Measurements from ENCODE around the gene L1CAM. TPM values are rescaled to one million over a fixed set of nuclear protein-coding genes. Genes with fewer than 3 reads are reported as not detected.

The L1CAM gene
- total RNA-seq, 1 donor from 2014 or later, result 16.6 TPM

DNA sequence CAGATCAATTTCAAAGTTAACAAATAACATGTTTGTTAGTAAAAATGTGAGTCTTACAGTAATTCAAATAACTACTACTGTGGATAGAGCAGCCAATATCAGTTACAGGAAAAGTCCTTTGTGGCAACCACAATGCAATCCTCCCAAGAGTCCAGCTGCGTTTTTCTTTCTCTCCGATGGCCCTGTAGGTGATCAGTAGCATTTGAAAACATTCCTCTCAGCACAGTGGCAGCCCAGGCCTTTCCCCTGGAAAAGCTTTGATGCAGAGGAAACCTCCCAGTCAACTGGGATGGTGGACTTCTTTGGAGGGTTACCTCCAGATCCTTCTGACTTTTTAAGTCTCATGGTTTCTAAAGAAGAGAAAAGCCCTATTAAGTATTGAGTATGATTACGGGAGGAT lies 37.6 kb downstream of the L1CAM start:
- TF ChIP-seq, protein P1, sequence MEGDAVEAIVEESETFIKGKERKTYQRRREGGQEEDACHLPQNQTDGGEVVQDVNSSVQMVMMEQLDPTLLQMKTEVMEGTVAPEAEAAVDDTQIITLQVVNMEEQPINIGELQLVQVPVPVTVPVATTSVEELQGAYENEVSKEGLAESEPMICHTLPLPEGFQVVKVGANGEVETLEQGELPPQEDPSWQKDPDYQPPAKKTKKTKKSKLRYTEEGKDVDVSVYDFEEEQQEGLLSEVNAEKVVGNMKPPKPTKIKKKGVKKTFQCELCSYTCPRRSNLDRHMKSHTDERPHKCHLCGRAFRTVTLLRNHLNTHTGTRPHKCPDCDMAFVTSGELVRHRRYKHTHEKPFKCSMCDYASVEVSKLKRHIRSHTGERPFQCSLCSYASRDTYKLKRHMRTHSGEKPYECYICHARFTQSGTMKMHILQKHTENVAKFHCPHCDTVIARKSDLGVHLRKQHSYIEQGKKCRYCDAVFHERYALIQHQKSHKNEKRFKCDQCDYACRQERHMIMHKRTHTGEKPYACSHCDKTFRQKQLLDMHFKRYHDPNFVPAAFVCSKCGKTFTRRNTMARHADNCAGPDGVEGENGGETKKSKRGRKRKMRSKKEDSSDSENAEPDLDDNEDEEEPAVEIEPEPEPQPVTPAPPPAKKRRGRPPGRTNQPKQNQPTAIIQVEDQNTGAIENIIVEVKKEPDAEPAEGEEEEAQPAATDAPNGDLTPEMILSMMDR (IDR thresholded peaks at IDR 0.05), result no peak
- Mint-ChIP-seq H3K36me3 (ENCODE audit: unreplicated experiment) (no peaks in the 10 kb centered on the region), H3K4me3 (ENCODE audit: unreplicated experiment) (no peak overlapping the region), H3K27me3 (ENCODE audit: unreplicated experiment) (peaks cover 19% of the 10 kb centered on the region), H3K9me3 (ENCODE audit: unreplicated experiment) (peaks cover 3% of the 10 kb centered on the region), H3K27ac (ENCODE audit: unreplicated experiment) (no peak overlapping the region), H3K4me1 (ENCODE audit: unreplicated experiment) (no peaks in the 10 kb centered on the region)
- no peak for DNase-seq (ENCODE audit: extremely low spot score, unreplicated experiment)

DNA sequence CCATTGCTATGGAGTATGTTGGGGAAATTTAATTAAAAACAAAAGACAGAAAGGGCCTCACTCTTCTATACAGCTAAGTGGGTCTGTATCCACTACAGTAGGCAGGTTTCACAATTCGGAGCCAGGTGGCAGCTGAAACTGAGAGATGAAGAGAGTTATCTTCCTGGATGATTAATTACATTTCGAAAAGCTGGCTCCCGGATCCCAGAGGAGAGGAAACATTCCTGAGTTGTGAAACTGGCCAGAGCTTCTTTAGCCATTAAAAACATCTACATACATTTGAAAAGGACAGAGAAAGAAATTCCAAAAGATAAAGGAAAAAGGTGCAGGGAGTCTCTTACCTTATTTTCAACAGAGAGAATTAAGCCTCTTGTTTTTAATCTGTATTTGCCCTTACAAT lies 40.1 kb downstream of the L1CAM start:
- Mint-ChIP-seq H3K4me1 (ENCODE audit: unreplicated experiment) (no peaks in the 10 kb centered on the region), H3K4me3 (ENCODE audit: unreplicated experiment) (no peak overlapping the region), H3K27ac (ENCODE audit: unreplicated experiment) (no peak overlapping the region), H3K27me3 (ENCODE audit: unreplicated experiment) (peaks cover 35% of the 10 kb centered on the region), H3K9me3 (ENCODE audit: unreplicated experiment) (peaks cover 6% of the 10 kb centered on the region), H3K36me3 (ENCODE audit: unreplicated experiment) (no peaks in the 10 kb centered on the region)
- TF ChIP-seq, protein P1 (IDR thresholded peaks at IDR 0.05), result no peak
- DNase-seq (ENCODE audit: extremely low spot score, unreplicated experiment), result no peak

DNA sequence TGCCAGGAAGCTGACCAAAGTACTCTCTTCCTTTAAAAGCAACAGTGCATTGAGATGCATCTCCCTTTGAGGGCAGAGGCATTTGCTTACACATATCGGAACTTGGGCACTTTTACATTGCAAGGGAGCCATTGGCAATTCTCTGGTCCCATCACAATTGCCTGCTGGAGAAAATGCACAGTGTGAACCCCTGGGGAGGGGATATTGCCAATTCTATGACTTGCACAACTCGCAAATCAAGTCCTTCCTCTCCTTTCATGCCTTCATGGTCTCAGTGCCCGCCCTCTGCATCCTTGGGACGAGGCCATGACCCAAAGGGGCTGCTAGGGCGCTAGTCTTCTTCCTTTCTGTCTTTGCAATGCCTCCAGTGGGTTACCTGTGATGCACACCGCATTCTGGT lies 40.8 kb downstream of the L1CAM start:
- TF ChIP-seq, protein P1 (IDR thresholded peaks at IDR 0.05), result no peak
- Mint-ChIP-seq H3K36me3 (ENCODE audit: unreplicated experiment) (no peaks in the 10 kb centered on the region), H3K27me3 (ENCODE audit: unreplicated experiment) (peaks cover 35% of the 10 kb centered on the region), H3K4me3 (ENCODE audit: unreplicated experiment) (no peak overlapping the region), H3K4me1 (ENCODE audit: unreplicated experiment) (no peaks in the 10 kb centered on the region), H3K9me3 (ENCODE audit: unreplicated experiment) (peaks cover 6% of the 10 kb centered on the region), H3K27ac (ENCODE audit: unreplicated experiment) (no peak overlapping the region)
- DNase-seq (ENCODE audit: extremely low spot score, unreplicated experiment), result no peak

DNA sequence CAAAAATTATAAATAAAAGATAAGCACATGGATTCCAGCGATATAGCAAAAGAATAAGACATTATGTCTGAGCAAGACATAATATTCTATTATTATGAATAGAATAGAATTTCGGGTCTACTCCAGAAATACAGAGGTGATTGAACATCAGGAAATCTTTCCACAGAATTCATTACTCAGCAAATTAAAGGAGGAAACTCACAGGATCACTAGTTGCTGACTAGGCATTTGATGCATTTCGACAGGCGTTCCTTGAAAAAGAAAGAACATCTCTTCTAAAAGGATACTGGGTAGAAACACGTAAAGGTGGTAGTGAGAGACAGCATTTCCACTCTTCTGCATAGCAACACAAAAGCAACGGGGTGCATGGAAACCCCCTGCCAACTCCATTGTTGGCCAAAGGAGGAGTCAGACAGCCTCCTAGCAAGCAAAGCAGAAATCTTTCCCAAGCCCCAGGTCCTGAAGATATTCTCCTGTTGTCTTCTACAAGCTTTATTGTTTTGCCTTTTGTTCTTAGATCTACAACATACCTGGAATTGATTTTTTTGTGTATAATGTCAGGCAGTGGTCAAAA lies 41.4 kb downstream of the L1CAM start:
- DNase-seq (ENCODE audit: extremely low spot score, unreplicated experiment), result no peak
- H3K27ac Mint-ChIP-seq (ENCODE audit: unreplicated experiment), result no peak overlapping the region
- H3K4me3 Mint-ChIP-seq (ENCODE audit: unreplicated experiment), result no peak overlapping the region
- no peaks in the 10 kb centered on the region for H3K36me3 Mint-ChIP-seq (ENCODE audit: unreplicated experiment)
- H3K4me1 Mint-ChIP-seq (ENCODE audit: unreplicated experiment), result no peaks in the 10 kb centered on the region
- TF ChIP-seq, protein P1 (IDR thresholded peaks at IDR 0.05), result no peak
- H3K27me3 Mint-ChIP-seq (ENCODE audit: unreplicated experiment), result peaks cover 35% of the 10 kb centered on the region
- peaks cover 6% of the 10 kb centered on the region for H3K9me3 Mint-ChIP-seq (ENCODE audit: unreplicated experiment)

DNA sequence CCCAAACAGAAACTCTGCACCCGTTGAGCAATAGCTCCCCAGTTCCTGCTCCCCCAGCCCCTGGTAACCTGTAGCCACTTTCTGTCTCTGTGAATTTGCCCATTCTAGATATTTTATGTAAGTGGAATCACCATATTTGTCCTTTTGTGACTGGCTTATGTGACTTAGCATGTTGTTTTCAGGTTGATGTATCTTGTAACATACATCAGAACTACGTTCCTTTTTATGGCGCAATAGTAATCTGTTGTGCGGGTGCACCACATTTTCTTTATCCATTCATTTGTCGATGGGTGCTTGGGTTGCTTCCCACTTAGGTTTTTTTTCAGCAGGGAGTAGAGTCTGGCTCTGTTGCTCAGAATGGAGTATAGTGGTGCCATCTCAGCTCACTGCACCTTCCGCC lies 49.1 kb downstream of the L1CAM start:
- Mint-ChIP-seq H3K4me1 (ENCODE audit: unreplicated experiment) (no peaks in the 10 kb centered on the region), H3K27me3 (ENCODE audit: unreplicated experiment) (peaks cover 17% of the 10 kb centered on the region), H3K9me3 (ENCODE audit: unreplicated experiment) (no peaks in the 10 kb centered on the region), H3K4me3 (ENCODE audit: unreplicated experiment) (no peak overlapping the region), H3K36me3 (ENCODE audit: unreplicated experiment) (no peaks in the 10 kb centered on the region), H3K27ac (ENCODE audit: unreplicated experiment) (no peak overlapping the region)
- TF ChIP-seq, protein P1 (IDR thresholded peaks at IDR 0.05), result no peak
- DNase-seq (ENCODE audit: extremely low spot score, unreplicated experiment), result no peak

Data from osteocyte (in vitro differentiated cells).